HepG2 (cell line): ENCODE data around the gene L3MBTL4.

Source experiments
- ATF7 ChIP-seq, 2 experiments: fragments of 450-650 bp in 1 of 2; sonication (generic) in 1 of 2; formaldehyde crosslinking in 1 of 2; IDR thresholded peaks; 2 replicates each; pipeline versions ENCODE4 v1.4.0 to v1.6.1; 2016 to 2020; ENCODE audit warnings: antibody characterized with exemption in 1 of 2, mild to moderate bottlenecking in 1 of 2, missing genetic modification reagents in 1 of 2
- CREM ChIP-seq, 2 experiments: sonication (generic) in 1 of 2; formaldehyde crosslinking in 1 of 2; IDR thresholded peaks; 2 replicates each; pipeline versions ENCODE4 v1.4.0 to v1.6.1; 2016 to 2020; ENCODE audit warnings: antibody characterized with exemption in 1 of 2, mild to moderate bottlenecking in 1 of 2, missing genetic modification reagents in 1 of 2
- EEA1 ChIP-seq: sonication (generic); formaldehyde crosslinking; IDR thresholded peaks from 2 replicates; pipeline ENCODE4 v1.5.1; 2020; ENCODE audit warnings: mild to moderate bottlenecking, missing genetic modification reagents, borderline replicate concordance
- EP300 ChIP-seq, 3 experiments: sonication (generic) in 1 of 3; formaldehyde crosslinking in 1 of 3; IDR thresholded peaks; 2 replicates each; pipeline versions ENCODE4 v1.5.1 to v1.6.1; 2011 to 2020; ENCODE audit warnings: low read depth in 2 of 3, low read length in 2 of 3, borderline replicate concordance in 1 of 3, improper control_type of control experiment in 1 of 3, mild to moderate bottlenecking in 1 of 3, missing genetic modification reagents in 1 of 3, moderate library complexity in 1 of 3
- EZH2 ChIP-seq: conservative IDR thresholded peaks from 2 replicates; pipeline ENCODE4 v1.6.1; 2012; ENCODE audit warnings: mild to moderate bottlenecking, low read depth, low read length, moderate library complexity
- KLF9 ChIP-seq: IDR thresholded peaks from 2 replicates; pipeline ENCODE4 v1.6.1; 2016; ENCODE audit warnings: low read depth
- MAZ ChIP-seq, 2 experiments: sonication (generic) in 1 of 2; formaldehyde crosslinking in 1 of 2; IDR thresholded peaks; 2 replicates each; pipeline versions ENCODE4 v1.5.0 to v1.6.1; 2012 to 2020; ENCODE audit warnings: low read depth in 2 of 2, mild to moderate bottlenecking in 2 of 2, borderline replicate concordance in 1 of 2, improper control_type of control experiment in 1 of 2, low read length in 1 of 2, missing genetic modification reagents in 1 of 2, moderate library complexity in 1 of 2
- POGZ ChIP-seq: sonication (generic); formaldehyde crosslinking; IDR thresholded peaks from 2 replicates; pipeline ENCODE4 v1.4.0; 2020; ENCODE audit warnings: mild to moderate bottlenecking, missing genetic modification reagents
- SUZ12 ChIP-seq: fragments of 150-350 bp; IDR thresholded peaks from 2 replicates; pipeline ENCODE4 v1.6.1; 2014; ENCODE audit warnings: low read depth, low read length
- TF ChIP-seq, protein P1 (sequence below): sonication (generic); formaldehyde crosslinking; IDR thresholded peaks from 2 replicates; pipeline ENCODE4 v1.8.0; 2022; ENCODE audit warnings: low read depth, missing genetic modification reagents
- TF ChIP-seq, protein P2 (sequence below): sonication (generic); formaldehyde crosslinking; IDR thresholded peaks from 2 replicates; pipeline ENCODE4 v1.5.0; 2020; ENCODE audit warnings: mild to moderate bottlenecking, missing genetic modification reagents, moderate library complexity
- TF ChIP-seq, protein P3 (sequence below): sonication (generic); formaldehyde crosslinking; IDR thresholded peaks from 2 replicates; pipeline ENCODE4 v1.4.0; 2020; ENCODE audit warnings: low read depth, missing genetic modification reagents
- TF ChIP-seq, protein P4 (sequence below): sonication (generic); formaldehyde crosslinking; IDR thresholded peaks from 2 replicates; pipeline ENCODE4 v1.8.1; 2023; ENCODE audit warnings: missing genetic modification reagents, inconsistent platforms, borderline replicate concordance

DNA sequence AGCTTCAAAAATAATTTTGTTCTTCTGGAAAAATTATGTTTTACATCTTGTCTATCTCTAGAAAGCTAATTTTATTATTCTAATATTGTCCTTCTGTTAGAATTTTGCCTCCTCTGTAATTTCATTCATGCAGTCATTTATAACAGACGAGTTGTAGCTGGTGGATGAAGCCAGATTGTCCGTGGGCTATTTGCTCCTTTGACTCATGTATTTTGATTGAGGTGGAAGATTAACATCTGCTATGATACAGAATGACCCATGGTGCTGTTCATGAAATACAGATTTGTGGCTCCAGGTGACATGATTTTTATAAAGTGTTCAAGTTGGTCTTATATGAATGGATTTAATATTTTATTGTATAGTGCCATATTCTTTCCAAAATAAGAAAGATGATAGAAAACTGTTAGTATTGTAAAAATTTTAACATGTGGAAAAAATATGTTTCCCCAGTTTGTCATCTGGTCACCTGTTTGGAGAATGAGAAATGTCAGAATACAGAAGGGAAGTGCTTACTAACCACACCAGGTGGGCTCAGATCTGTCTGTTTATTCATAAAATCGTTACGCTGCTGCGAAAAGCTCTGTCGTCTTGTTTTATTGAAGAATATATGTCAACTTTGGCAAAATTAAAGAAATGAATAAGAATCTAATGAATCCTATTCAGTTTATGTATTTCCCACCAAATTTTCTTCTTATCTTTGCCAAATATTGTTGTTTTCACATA lies 20.4 kb upstream of the L3MBTL4 start:
- TF ChIP-seq POGZ (CRISPR knock-in tag) (no peak), SUZ12 (no peak), CREM (IDR thresholded peaks at IDR 0.05) (no peak), CREM (CRISPR knock-in tag; IDR thresholded peaks at IDR 0.05) (no peak), ATF7 (IDR thresholded peaks at IDR 0.05) (no peak), ATF7 (CRISPR knock-in tag; IDR thresholded peaks at IDR 0.05) (no peak), EEA1 (CRISPR knock-in tag) (no peak), MAZ (IDR thresholded peaks at IDR 0.05; ENCODE audit: borderline replicate concordance, low read depth, low read length) (no peak), MAZ (CRISPR knock-in tag; IDR thresholded peaks at IDR 0.05; ENCODE audit: low read depth) (no peak), EP300 (IDR thresholded peaks at IDR 0.05; ENCODE audit: low read depth in 2 of 2, low read length in 2 of 2) (no peak), EP300 (CRISPR knock-in tag; IDR thresholded peaks at IDR 0.05; ENCODE audit: borderline replicate concordance) (no peak), EZH2 (no peak), KLF9 (CRISPR knock-in tag) (no peak)
- TF ChIP-seq, protein P1, sequence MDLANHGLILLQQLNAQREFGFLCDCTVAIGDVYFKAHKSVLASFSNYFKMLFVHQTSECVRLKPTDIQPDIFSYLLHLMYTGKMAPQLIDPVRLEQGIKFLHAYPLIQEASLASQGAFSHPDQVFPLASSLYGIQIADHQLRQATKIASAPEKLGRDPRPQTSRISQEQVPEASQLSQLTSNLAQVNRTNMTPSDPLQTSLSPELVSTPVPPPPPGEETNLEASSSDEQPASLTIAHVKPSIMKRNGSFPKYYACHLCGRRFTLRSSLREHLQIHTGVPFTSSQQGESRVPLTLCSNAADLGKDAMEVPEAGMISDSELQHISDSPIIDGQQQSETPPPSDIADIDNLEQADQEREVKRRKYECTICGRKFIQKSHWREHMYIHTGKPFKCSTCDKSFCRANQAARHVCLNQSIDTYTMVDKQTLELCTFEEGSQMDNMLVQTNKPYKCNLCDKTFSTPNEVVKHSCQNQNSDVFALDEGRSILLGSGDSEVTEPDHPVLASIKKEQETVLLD, result no peak
- TF ChIP-seq, protein P2, sequence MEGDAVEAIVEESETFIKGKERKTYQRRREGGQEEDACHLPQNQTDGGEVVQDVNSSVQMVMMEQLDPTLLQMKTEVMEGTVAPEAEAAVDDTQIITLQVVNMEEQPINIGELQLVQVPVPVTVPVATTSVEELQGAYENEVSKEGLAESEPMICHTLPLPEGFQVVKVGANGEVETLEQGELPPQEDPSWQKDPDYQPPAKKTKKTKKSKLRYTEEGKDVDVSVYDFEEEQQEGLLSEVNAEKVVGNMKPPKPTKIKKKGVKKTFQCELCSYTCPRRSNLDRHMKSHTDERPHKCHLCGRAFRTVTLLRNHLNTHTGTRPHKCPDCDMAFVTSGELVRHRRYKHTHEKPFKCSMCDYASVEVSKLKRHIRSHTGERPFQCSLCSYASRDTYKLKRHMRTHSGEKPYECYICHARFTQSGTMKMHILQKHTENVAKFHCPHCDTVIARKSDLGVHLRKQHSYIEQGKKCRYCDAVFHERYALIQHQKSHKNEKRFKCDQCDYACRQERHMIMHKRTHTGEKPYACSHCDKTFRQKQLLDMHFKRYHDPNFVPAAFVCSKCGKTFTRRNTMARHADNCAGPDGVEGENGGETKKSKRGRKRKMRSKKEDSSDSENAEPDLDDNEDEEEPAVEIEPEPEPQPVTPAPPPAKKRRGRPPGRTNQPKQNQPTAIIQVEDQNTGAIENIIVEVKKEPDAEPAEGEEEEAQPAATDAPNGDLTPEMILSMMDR, result no peak
- TF ChIP-seq, protein P3, sequence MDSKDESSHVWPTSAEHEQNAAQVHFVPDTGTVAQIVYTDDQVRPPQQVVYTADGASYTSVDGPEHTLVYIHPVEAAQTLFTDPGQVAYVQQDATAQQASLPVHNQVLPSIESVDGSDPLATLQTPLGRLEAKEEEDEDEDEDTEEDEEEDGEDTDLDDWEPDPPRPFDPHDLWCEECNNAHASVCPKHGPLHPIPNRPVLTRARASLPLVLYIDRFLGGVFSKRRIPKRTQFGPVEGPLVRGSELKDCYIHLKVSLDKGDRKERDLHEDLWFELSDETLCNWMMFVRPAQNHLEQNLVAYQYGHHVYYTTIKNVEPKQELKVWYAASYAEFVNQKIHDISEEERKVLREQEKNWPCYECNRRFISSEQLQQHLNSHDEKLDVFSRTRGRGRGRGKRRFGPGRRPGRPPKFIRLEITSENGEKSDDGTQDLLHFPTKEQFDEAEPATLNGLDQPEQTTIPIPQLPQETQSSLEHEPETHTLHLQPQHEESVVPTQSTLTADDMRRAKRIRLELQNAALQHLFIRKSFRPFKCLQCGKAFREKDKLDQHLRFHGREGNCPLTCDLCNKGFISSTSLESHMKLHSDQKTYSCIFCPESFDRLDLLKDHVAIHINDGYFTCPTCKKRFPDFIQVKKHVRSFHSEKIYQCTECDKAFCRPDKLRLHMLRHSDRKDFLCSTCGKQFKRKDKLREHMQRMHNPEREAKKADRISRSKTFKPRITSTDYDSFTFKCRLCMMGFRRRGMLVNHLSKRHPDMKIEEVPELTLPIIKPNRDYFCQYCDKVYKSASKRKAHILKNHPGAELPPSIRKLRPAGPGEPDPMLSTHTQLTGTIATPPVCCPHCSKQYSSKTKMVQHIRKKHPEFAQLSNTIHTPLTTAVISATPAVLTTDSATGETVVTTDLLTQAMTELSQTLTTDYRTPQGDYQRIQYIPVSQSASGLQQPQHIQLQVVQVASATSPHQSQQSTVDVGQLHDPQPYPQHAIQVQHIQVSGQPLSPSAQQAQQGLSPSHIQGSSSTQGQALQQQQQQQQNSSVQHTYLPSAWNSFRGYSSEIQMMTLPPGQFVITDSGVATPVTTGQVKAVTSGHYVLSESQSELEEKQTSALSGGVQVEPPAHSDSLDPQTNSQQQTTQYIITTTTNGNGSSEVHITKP (CRISPR knock-in tag), result no peak
- TF ChIP-seq, protein P4, sequence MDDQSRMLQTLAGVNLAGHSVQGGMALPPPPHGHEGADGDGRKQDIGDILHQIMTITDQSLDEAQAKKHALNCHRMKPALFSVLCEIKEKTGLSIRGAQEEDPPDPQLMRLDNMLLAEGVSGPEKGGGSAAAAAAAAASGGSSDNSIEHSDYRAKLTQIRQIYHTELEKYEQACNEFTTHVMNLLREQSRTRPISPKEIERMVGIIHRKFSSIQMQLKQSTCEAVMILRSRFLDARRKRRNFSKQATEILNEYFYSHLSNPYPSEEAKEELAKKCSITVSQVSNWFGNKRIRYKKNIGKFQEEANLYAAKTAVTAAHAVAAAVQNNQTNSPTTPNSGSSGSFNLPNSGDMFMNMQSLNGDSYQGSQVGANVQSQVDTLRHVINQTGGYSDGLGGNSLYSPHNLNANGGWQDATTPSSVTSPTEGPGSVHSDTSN (CRISPR knock-in tag), result no peak
